ENCODE data around the gene RTEL1.

GRCh38 chr20:63697357-63697867 lies 39.3 kb downstream of the RTEL1 start:
- TF ChIP-seq CTCF (IDR thresholded peaks at IDR 0.05) (no peak), EZH2 (IDR thresholded peaks at IDR 0.05; ENCODE audit: borderline replicate concordance, insufficient read depth, low read depth, low read length, poor library complexity, severe bottlenecking) (no peak)
